Endothelial cell of umbilical vein (primary cell): ENCODE results near the gene AQP7.

Experiments used
- CTCF ChIP-seq, 2 donors: IDR thresholded peaks; 1 replicate in 1 of 2; 2 replicates in 1 of 2; pipeline ENCODE4 v1.5.1; 2011; ENCODE audit warnings: low read length in 2 of 2, mild to moderate bottlenecking in 2 of 2, moderate library complexity in 2 of 2, control low read depth in 1 of 2, inconsistent platforms in 1 of 2, low read depth in 1 of 2; ENCODE audit not compliant: insufficient read depth in 1 of 2; ENCODE audit errors: extremely low read depth in 1 of 2
- EZH2 ChIP-seq: IDR thresholded peaks from 2 replicates; pipeline ENCODE4 v1.6.1; 2012; ENCODE audit warnings: borderline replicate concordance, low read depth, mild to moderate bottlenecking, moderate library complexity, low read length, inconsistent platforms; ENCODE audit not compliant: severe bottlenecking
- FOS ChIP-seq: IDR thresholded peaks from 2 replicates; pipeline ENCODE4 v1.6.1; 2011; ENCODE audit warnings: mild to moderate bottlenecking, low read length, moderate library complexity, borderline replicate concordance; ENCODE audit not compliant: insufficient read depth
- GATA2 ChIP-seq: IDR thresholded peaks from 2 replicates; pipeline ENCODE4 v1.7.0; 2011; ENCODE audit warnings: low read depth, mild to moderate bottlenecking, moderate library complexity, mixed read lengths, low read length; ENCODE audit not compliant: insufficient read length, insufficient read depth
- JUN ChIP-seq: IDR thresholded peaks from 2 replicates; pipeline ENCODE4 v1.6.1; 2011; ENCODE audit warnings: borderline replicate concordance, low read depth; ENCODE audit not compliant: insufficient read length, insufficient read depth
- MAX ChIP-seq: IDR thresholded peaks from 2 replicates; pipeline ENCODE4 v1.6.1; 2011; ENCODE audit not compliant: insufficient read depth, insufficient read length
- MYC ChIP-seq: IDR thresholded peaks from one replicate; pipeline ENCODE4 v1.6.1; 2011; ENCODE audit warnings: mild to moderate bottlenecking, low read depth, low read length
- POLR2A ChIP-seq: IDR thresholded peaks from 2 replicates; pipeline ENCODE4 v1.6.1; 2012; ENCODE audit warnings: low read depth, mild to moderate bottlenecking, control low read depth, low read length
- POLR2AphosphoS5 ChIP-seq: IDR thresholded peaks from 2 replicates; pipeline ENCODE4 v1.6.1; 2012; ENCODE audit warnings: low read depth, mild to moderate bottlenecking, control low read depth, low read length, moderate library complexity; ENCODE audit not compliant: insufficient read depth

DNA sequence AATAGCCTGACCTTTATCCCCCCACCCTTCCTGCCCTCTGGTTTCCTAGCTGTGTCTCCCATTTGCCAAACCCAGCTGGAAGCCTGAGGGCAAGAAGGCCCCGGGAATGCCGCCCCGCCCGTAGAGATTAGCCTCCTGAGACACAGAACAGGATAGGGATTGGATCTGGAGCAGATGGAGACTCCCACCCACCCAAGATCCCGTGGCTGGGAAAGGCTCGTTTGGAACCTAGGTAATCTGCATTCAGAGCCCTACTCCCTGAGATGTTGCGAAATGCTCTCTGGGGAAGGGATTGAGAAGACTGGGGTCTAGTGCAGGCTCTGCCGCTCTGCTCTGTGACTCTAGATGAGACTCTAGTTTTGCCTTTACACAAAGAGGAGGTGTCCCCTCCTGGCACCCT, 34.1 kb upstream of the AQP7 start:
- TF ChIP-seq CTCF (IDR thresholded peaks at IDR 0.05; ENCODE audit: extremely low read depth in 1 of 2, insufficient read depth in 1 of 2, low read depth in 1 of 2, low read length in 2 of 2) (no peak), POLR2A (no peak), JUN (no peak), POLR2AphosphoS5 (no peak), MYC (no peak), FOS (no peak), EZH2 (no peak), MAX (no peak), GATA2 (no peak)
